Peyer's patch (tissue), 4 donors: Measurements from ENCODE around the gene CUL3.

ENCODE experiments used
- CTCF ChIP-seq, 6 experiments: fragments of 450-650 bp in 4 of 6; fragments of 200-600 bp in 2 of 6; sonication (generic) in 1 of 6; IDR thresholded peaks; one replicate each; pipeline ENCODE4 v1.5.1; 2017 to 2019; ENCODE audit warnings: antibody characterized with exemption in 6 of 6, mild to moderate bottlenecking in 3 of 6, moderate library complexity in 1 of 6
- POLR2A ChIP-seq, 2 donors: fragments of 450-650 bp; IDR thresholded peaks; one replicate each; pipeline ENCODE4 v1.5.1; 2017; ENCODE audit warnings: antibody characterized with exemption in 2 of 2, mild to moderate bottlenecking in 2 of 2, moderate library complexity in 2 of 2

GRCh38 chr2:224444783-224445182 lies 140.4 kb downstream of the CUL3 start:
- TF ChIP-seq POLR2A (IDR thresholded peaks at IDR 0.05), result no peak
- TF ChIP-seq CTCF (IDR thresholded peaks at IDR 0.05), result no peak
